Stimulated activated CD4-positive, alpha-beta T cell treated with anti-CD3 and anti-CD28 coated beads, TNF-alpha, amount 100 ng/mL, for 4 hours (primary cell): ENCODE data around the gene SPON1.
"Not testable (repeated sequence)": the region's sequence is repeated elsewhere in the genome, so short reads cannot be mapped to it uniquely, and the experiment has no call there.

Experiments used
- DNase-seq, 3 experiments: peaks; one replicate each; pipeline ENCODE4 v3.0.0-alpha.2; 2020; ENCODE audit warnings: low read depth in 3 of 3

Gene SPON1

GRCh38 chr11:14124886-14125285 lies 162.4 kb downstream of the SPON1 start:
- DNase-seq: no peak

GRCh38 chr11:14125529-14125928 lies 163.0 kb downstream of the SPON1 start:
- no peak for DNase-seq

- no peak for DNase-seq
Observed at GRCh38 chr11:14127679-14128078, 165.2 kb downstream of the SPON1 start.

- no peak for DNase-seq
Observed at GRCh38 chr11:14132312-14132711, 169.8 kb downstream of the SPON1 start.

- no peak for DNase-seq
Observed at GRCh38 chr11:14133381-14133780, 170.9 kb downstream of the SPON1 start.

GRCh38 chr11:14136561-14136960 lies 174.0 kb downstream of the SPON1 start:
- DNase-seq: no peak

- DNase-seq: no peak
Observed at GRCh38 chr11:14137284-14137683, 174.8 kb downstream of the SPON1 start.

- no peak for DNase-seq
Observed at GRCh38 chr11:14140991-14141390, 178.5 kb downstream of the SPON1 start.

GRCh38 chr11:14141676-14142075 lies 179.2 kb downstream of the SPON1 start:
- no peak for DNase-seq

GRCh38 chr11:14144934-14145333 lies 182.4 kb downstream of the SPON1 start:
- DNase-seq: no peak

GRCh38 chr11:14148653-14149273 lies 186.2 kb downstream of the SPON1 start:
- DNase-seq: no peak

- no peak for DNase-seq
Observed at GRCh38 chr11:14149683-14150082, 187.2 kb downstream of the SPON1 start.

- DNase-seq: no peak
Observed at GRCh38 chr11:14150878-14151277, 188.4 kb downstream of the SPON1 start.

- DNase-seq: not testable (repeated sequence)
Observed at GRCh38 chr11:14154103-14154502, 191.6 kb downstream of the SPON1 start.

GRCh38 chr11:14158393-14158792 lies 195.9 kb downstream of the SPON1 start:
- DNase-seq: no peak

GRCh38 chr11:14163576-14163975 lies 201.1 kb downstream of the SPON1 start:
- DNase-seq: no peak

GRCh38 chr11:14173679-14174078 lies 211.2 kb downstream of the SPON1 start:
- not testable (repeated sequence) for DNase-seq

- DNase-seq: no peak
Observed at GRCh38 chr11:14179116-14179820, 216.7 kb downstream of the SPON1 start.

GRCh38 chr11:14181121-14181520 lies 218.6 kb downstream of the SPON1 start:
- no peak for DNase-seq

- DNase-seq: no peak
Observed at GRCh38 chr11:14182833-14183364, 220.4 kb downstream of the SPON1 start.

GRCh38 chr11:14184028-14184940 lies 221.8 kb downstream of the SPON1 start:
- DNase-seq: no peak

- DNase-seq: no peak
Observed at GRCh38 chr11:14185461-14185860, 222.9 kb downstream of the SPON1 start.
